GM10847 (cell line): ENCODE results near the gene RPL4.

Experiments
- POLR2A ChIP-seq: IDR thresholded peaks from 2 replicates; pipeline ENCODE4 v1.6.1; 2011; ENCODE audit not compliant: insufficient read length; ENCODE audit errors: extremely low read depth

Gene RPL4

GRCh38 chr15:66497502-66498455, 6.9 kb downstream of the RPL4 start, which contains the start of gene SNAPC5:
Gene SNAPC5 (minus strand): TSS chr15:66497762. CDS start chr15:66497731, 31 bp downstream.
- peak; percentile 81 for TF ChIP-seq POLR2A

GRCh38 chr15:66496951-66497501, 7.6 kb downstream of the RPL4 start:
- no peak for TF ChIP-seq POLR2A

GRCh38 chr15:66494262-66494661, 10.4 kb downstream of the RPL4 start:
- no peak for TF ChIP-seq POLR2A

GRCh38 chr15:66491846-66492245, 12.8 kb downstream of the RPL4 start:
- TF ChIP-seq POLR2A: no peak

- TF ChIP-seq POLR2A: no peak
Observed at GRCh38 chr15:66489179-66489791, 15.4 kb downstream of the RPL4 start.

GRCh38 chr15:66488525-66488924, 16.1 kb downstream of the RPL4 start:
- no peak for TF ChIP-seq POLR2A

- TF ChIP-seq POLR2A: no peak
Observed at GRCh38 chr15:66486887-66487286, 17.8 kb downstream of the RPL4 start.

- no peak for TF ChIP-seq POLR2A
Observed at GRCh38 chr15:66484539-66485112, 20.0 kb downstream of the RPL4 start.

GRCh38 chr15:66483131-66483566, 21.5 kb downstream of the RPL4 start:
- no peak for TF ChIP-seq POLR2A

GRCh38 chr15:66482539-66482938, 22.1 kb downstream of the RPL4 start:
- TF ChIP-seq POLR2A: no peak

GRCh38 chr15:66481107-66481856, 23.4 kb downstream of the RPL4 start:
- TF ChIP-seq POLR2A: no peak

GRCh38 chr15:66480267-66480666, 24.4 kb downstream of the RPL4 start:
- TF ChIP-seq POLR2A: no peak

- TF ChIP-seq POLR2A: no peak
Observed at GRCh38 chr15:66477011-66477410, 27.6 kb downstream of the RPL4 start.

GRCh38 chr15:66476535-66476934, 28.1 kb downstream of the RPL4 start:
- TF ChIP-seq POLR2A: no peak

GRCh38 chr15:66474963-66475362, 29.7 kb downstream of the RPL4 start:
- TF ChIP-seq POLR2A: no peak
